ENCODE results near the gene MRPL10. TPM values are rescaled to one million over a fixed set of nuclear protein-coding genes. Genes with fewer than 3 reads are reported as not detected.

The MRPL10 gene
- total RNA-seq, 1 donor from 2014 or later = 58.3 TPM

Other genes with a start within 250 kb of the MRPL10 start
- 727 and 736 TPM in 2 replicates for gene KPNB1, start 181.6 kb downstream of the MRPL10 start, total RNA-seq
- gene TBKBP1, start 137.4 kb downstream of the MRPL10 start, total RNA-seq = 9.3 and 10.9 TPM in 2 replicates
- gene TBX21, start 98.3 kb downstream of the MRPL10 start, total RNA-seq = 63.0 and 66.4 TPM in 2 replicates
- gene OSBPL7, start 9.7 kb downstream of the MRPL10 start, total RNA-seq = 18.1 and 18.4 TPM in 2 replicates
- 0.33 and 0.44 TPM in 2 replicates for gene LRRC46, start 129 bp upstream of the MRPL10 start, total RNA-seq
- gene SCRN2, start 9.7 kb upstream of the MRPL10 start, total RNA-seq = 24.3 and 24.8 TPM in 2 replicates
- 0.05 TPM in 2 replicates for gene SP6, start 19.6 kb upstream of the MRPL10 start, total RNA-seq
- gene SP2, start 64.7 kb upstream of the MRPL10 start, total RNA-seq = 18.3 and 21.7 TPM in 2 replicates
- 61.5 and 69.4 TPM in 2 replicates for gene PNPO, start 110.0 kb upstream of the MRPL10 start, total RNA-seq
- gene PRR15L, start 126.3 kb upstream of the MRPL10 start, total RNA-seq = not detected in 2 replicates
- 192 and 202 TPM in 2 replicates for gene CDK5RAP3, start 139.6 kb upstream of the MRPL10 start, total RNA-seq
- gene COPZ2, start 206.3 kb upstream of the MRPL10 start, total RNA-seq = 4.4 and 4.5 TPM in 2 replicates
- 85.2 and 93.1 TPM in 2 replicates for gene NFE2L1, start 216.8 kb upstream of the MRPL10 start, total RNA-seq